OCI-LY7 (cell line): ENCODE data around the gene METTL1.

Source experiments
- EZH2phosphoT487 ChIP-seq: fragments of 200-600 bp; sonication (generic); IDR thresholded peaks from 2 replicates; pipeline ENCODE4 v1.6.1; 2018; ENCODE audit warnings: low read depth, borderline replicate concordance, mild to moderate bottlenecking, mixed run types, antibody characterized with exemption, low read length, moderate library complexity, mixed read lengths
- TF ChIP-seq, protein P1 (sequence below): fragments of 200-600 bp; sonication (generic); conservative IDR thresholded peaks from 2 replicates; pipeline ENCODE4 v1.5.1; 2014; ENCODE audit warnings: mild to moderate bottlenecking, antibody characterized with exemption, low read length, moderate library complexity, mixed read lengths

DNA sequence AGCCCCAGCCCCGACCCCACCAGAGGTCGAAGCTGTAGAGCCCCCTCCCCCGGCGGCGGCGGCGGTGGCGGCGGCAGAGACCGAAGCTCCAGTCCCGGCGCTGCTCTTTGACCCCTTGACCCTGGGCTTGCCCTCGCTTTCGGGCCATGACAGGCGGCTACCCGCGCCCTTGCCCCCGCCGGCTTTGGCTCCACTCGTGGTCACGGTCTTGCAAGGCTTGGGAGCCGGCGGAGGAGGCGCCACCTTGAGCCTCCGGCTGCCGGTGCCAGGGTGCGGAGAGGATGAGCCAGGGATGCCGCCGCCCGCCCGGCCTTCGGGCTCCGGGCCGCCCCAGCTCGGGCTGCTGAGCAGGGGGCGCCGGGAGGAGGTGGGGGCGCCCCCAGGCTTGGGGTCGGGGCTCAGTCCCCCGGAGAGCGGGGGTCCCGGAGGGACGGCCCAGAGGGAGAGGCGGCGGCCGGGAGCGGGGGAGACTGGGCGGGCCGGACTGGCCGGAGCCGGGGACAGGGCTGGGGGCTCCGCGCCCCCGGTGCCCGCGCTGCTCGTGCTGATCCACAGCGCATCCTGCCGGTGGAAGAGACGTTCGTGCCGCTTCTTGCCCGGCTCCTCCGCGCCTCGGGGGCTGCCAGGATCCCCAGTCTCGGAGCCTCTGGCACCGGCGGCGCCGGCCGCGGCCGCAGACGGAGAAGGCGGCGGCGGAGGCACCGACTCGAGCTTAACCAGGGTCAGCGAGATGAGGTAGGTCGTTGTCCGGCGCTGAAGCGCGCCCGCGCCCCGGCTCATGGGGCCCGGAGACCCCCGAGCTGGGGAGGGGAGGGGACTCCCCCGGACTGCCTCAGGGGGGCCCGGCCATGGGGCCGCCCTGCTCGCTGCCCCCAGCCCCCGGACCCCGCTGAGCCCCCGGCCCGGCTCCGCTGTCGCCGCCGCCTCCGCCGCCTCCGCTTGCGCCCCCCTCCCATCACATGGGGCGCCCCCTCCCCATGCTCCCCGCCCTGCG is 34.1 kb downstream of the METTL1 start:
- TF ChIP-seq, protein P1, sequence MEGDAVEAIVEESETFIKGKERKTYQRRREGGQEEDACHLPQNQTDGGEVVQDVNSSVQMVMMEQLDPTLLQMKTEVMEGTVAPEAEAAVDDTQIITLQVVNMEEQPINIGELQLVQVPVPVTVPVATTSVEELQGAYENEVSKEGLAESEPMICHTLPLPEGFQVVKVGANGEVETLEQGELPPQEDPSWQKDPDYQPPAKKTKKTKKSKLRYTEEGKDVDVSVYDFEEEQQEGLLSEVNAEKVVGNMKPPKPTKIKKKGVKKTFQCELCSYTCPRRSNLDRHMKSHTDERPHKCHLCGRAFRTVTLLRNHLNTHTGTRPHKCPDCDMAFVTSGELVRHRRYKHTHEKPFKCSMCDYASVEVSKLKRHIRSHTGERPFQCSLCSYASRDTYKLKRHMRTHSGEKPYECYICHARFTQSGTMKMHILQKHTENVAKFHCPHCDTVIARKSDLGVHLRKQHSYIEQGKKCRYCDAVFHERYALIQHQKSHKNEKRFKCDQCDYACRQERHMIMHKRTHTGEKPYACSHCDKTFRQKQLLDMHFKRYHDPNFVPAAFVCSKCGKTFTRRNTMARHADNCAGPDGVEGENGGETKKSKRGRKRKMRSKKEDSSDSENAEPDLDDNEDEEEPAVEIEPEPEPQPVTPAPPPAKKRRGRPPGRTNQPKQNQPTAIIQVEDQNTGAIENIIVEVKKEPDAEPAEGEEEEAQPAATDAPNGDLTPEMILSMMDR = no peak
- TF ChIP-seq EZH2phosphoT487 = no peak
